ENCODE data around the gene CAPN14.

Gene CAPN14

GRCh38 chr2:31217465-31218200, at the start of gene CAPN14:
TSS of gene CAPN14 (minus strand) at chr2:31217515. CDS start at chr2:31205447, 12,068 bp downstream.
- no peak for DNase-seq

- no peak for DNase-seq
Measured at GRCh38 chr2:31266804-31267203, 49.5 kb upstream of the CAPN14 start.

GRCh38 chr2:31265234-31265633, 47.9 kb upstream of the CAPN14 start:
- no peak for DNase-seq

- no peak for DNase-seq
Measured at GRCh38 chr2:31263636-31264190, 46.4 kb upstream of the CAPN14 start.

GRCh38 chr2:31260870-31261269, 43.6 kb upstream of the CAPN14 start:
- no peak for DNase-seq

GRCh38 chr2:31259075-31259474, 41.8 kb upstream of the CAPN14 start:
- DNase-seq = no peak

- no peak for DNase-seq
Measured at GRCh38 chr2:31258351-31258750, 41.0 kb upstream of the CAPN14 start.

- no peak for DNase-seq
Measured at GRCh38 chr2:31256611-31257382, 39.5 kb upstream of the CAPN14 start.

- no peak for DNase-seq
Measured at GRCh38 chr2:31255911-31256571, 38.7 kb upstream of the CAPN14 start.

- no peak for DNase-seq
Measured at GRCh38 chr2:31254237-31255203, 37.2 kb upstream of the CAPN14 start.

GRCh38 chr2:31253356-31254131, 36.2 kb upstream of the CAPN14 start:
- DNase-seq = no peak

- no peak for DNase-seq
Measured at GRCh38 chr2:31251851-31252250, 34.5 kb upstream of the CAPN14 start.

GRCh38 chr2:31251018-31251417, 33.7 kb upstream of the CAPN14 start:
- DNase-seq = no peak

GRCh38 chr2:31249009-31249690, 31.8 kb upstream of the CAPN14 start:
- DNase-seq = no peak

GRCh38 chr2:31248139-31248538, 30.8 kb upstream of the CAPN14 start:
- DNase-seq = no peak

- DNase-seq = no peak
Measured at GRCh38 chr2:31247711-31248110, 30.4 kb upstream of the CAPN14 start.

- DNase-seq = no peak
Measured at GRCh38 chr2:31246184-31246852, 29.0 kb upstream of the CAPN14 start.

- DNase-seq = no peak
Measured at GRCh38 chr2:31244101-31244500, 26.8 kb upstream of the CAPN14 start.

- DNase-seq = no peak
Measured at GRCh38 chr2:31243053-31243452, 25.7 kb upstream of the CAPN14 start.

- no peak for DNase-seq
Measured at GRCh38 chr2:31241625-31242270, 24.4 kb upstream of the CAPN14 start.

Measured in stimulated activated CD4-positive, alpha-beta T cell treated with anti-CD3 and anti-CD28 coated beads, Interleukin-2, amount 100 ng/mL, for 48 hours (primary cell).